Right lobe of liver (tissue), 6 donors: ENCODE measurements around the gene GAST. TPM values are rescaled to one million over a fixed set of nuclear protein-coding genes. Genes with fewer than 3 reads are reported as not detected.

Source experiments
- ATAC-seq, 4 donors: fragments of 200-7000 bp; cut with Tn5 transposase; one replicate each; pipeline ENCODE4 v1.9.1; 2020; ENCODE audit warnings: mild to moderate bottlenecking in 4 of 4, moderate library complexity in 4 of 4
- DNase-seq, 3 donors: peaks; one replicate each; pipeline ENCODE4 v3.0.0-alpha.2; 2020
- H3K27ac ChIP-seq, 3 donors: fragments of 200-600 bp; one replicate each; pipeline ENCODE4 v1.8.0; 2022
- H3K27me3 ChIP-seq, 2 donors: fragments of 200-600 bp; one replicate each; pipeline ENCODE4 v1.8.0; 2022
- H3K36me3 ChIP-seq, 4 donors: fragments of 200-600 bp; sonication (generic) in 1 of 4; one replicate each; pipeline versions ENCODE4 v1.5.1 to v1.8.0; 2017 to 2022; ENCODE audit warnings: control low read depth in 1 of 4
- H3K4me1 ChIP-seq, 4 donors: fragments of 200-600 bp; sonication (generic) in 1 of 4; one replicate each; pipeline versions ENCODE4 v1.5.1 to v1.8.0; 2017 to 2022; ENCODE audit warnings: control low read depth in 1 of 4
- H3K4me3 ChIP-seq, 3 donors: fragments of 200-600 bp; one replicate each; pipeline ENCODE4 v1.8.0; 2022
- H3K9me3 ChIP-seq, 4 donors: fragments of 200-600 bp; sonication (generic) in 1 of 4; one replicate each; pipeline versions ENCODE4 v1.5.1 to v1.8.0; 2017 to 2022; ENCODE audit warnings: control low read depth in 1 of 4
- CTCF ChIP-seq, 4 donors: fragments of 200-600 bp in 3 of 4; fragments of 450-650 bp in 1 of 4; IDR thresholded peaks; one replicate each; pipeline versions ENCODE4 v1.5.1 to v1.8.0; 2016 to 2022; ENCODE audit warnings: antibody characterized with exemption in 4 of 4, mild to moderate bottlenecking in 2 of 4
- POLR2A ChIP-seq: fragments of 450-650 bp; IDR thresholded peaks from one replicate; pipeline ENCODE4 v1.6.1; 2017; ENCODE audit warnings: antibody characterized with exemption, mild to moderate bottlenecking
- WGBS: methylation state at CpG from one replicate; pipeline ENCODE4 v1.1.6; 2018; ENCODE audit warnings: low coverage, low lambda C conversion rate; ENCODE audit not compliant: insufficient coverage; ENCODE audit errors: missing lambda C conversion rate; 5-methylcytosine and 5-hydroxymethylcytosine counted together
- intact Hi-C, 2 donors: fragments of 100-400 bp; cut with DNase I; formaldehyde crosslinking; loops; one replicate each; pipeline versions ENCODE4 v1.11.2 to v1.14.1; 2022
- total RNA-seq, 6 experiments: library from RNA; depleted of rRNA in 2 of 6; stranded (reverse); fragments of >200 nt in 2 of 6; fragmentation: NEBNext Ultra II Directional in 3 of 6; extraction: Animal tissue kit (Norgen Biotek cat#: 25700) in 3 of 6; gene quantifications; one replicate each; pipeline versions ENCODE4 v1.1.0 to v1.2.4, GENCODE V29; 2016 to 2023
- donor health status: DM: no; HTN: yes; CAD: no.
- donor health status: DM: no; HTN: no; CAD: no.
- donor health status: DM: no; HTN: no; CAD: no.
- donor health status: DM: no; HTN: yes; CAD: no.
- donor health status: DM: no; HTN: yes; CAD: no.

GAST gene
- total RNA-seq, 6 experiments from 2014 or later, result not detected

- intact Hi-C loops, result no loop called here
Measured at GRCh38 chr17:41740506-41740905, 28.4 kb downstream of the GAST start.

GRCh38 chr17:41741709-41742108, 29.6 kb downstream of the GAST start:
- intact Hi-C loops, result no loop called here

More at GRCh38 chr17:41740506-41740905, 28.4 kb downstream of the GAST start:
- Histone ChIP-seq H3K27me3 (peaks cover 5 to 6% of the 10 kb centered on the region in 2 donors), H3K4me3 (no peak overlapping the region), H3K4me1 (no peaks in the 10 kb centered on the region), H3K9me3 (no peaks in the 10 kb centered on the region), H3K36me3 (no peaks in the 10 kb centered on the region), H3K27ac (no peak overlapping the region)
- no peak for ATAC-seq
- no peak for DNase-seq
- no peak for TF ChIP-seq POLR2A
- TF ChIP-seq CTCF (IDR thresholded peaks at IDR 0.05), result no peak
- WGBS, result 31% methylated on average over 2 of the region's 5 CpGs

GRCh38 chr17:41748275-41748674, 36.1 kb downstream of the GAST start:
- no peak for TF ChIP-seq POLR2A
- TF ChIP-seq CTCF (IDR thresholded peaks at IDR 0.05), result no peak
- intact Hi-C loops, result no loop called here
- DNase-seq, result no peak
- H3K27me3 ChIP-seq, result no peaks in the 10 kb centered on the region
- H3K4me1 ChIP-seq, result no peaks in the 10 kb centered on the region
- no peak overlapping the region for H3K27ac ChIP-seq
- H3K9me3 ChIP-seq, result no peaks in the 10 kb centered on the region
- no peak for ATAC-seq
- 85% methylated on average over 5 of the region's 6 CpGs for WGBS
- no peak overlapping the region for H3K4me3 ChIP-seq
- H3K36me3 ChIP-seq, result no peaks in the 10 kb centered on the region

More at GRCh38 chr17:41741709-41742108, 29.6 kb downstream of the GAST start:
- Histone ChIP-seq H3K27me3 (no peaks in the 10 kb centered on the region), H3K4me3 (no peak overlapping the region), H3K9me3 (no peaks in the 10 kb centered on the region), H3K36me3 (no peaks in the 10 kb centered on the region), H3K4me1 (no peaks in the 10 kb centered on the region), H3K27ac (no peak overlapping the region)
- TF ChIP-seq POLR2A (no peak), CTCF (IDR thresholded peaks at IDR 0.05) (no peak)
- no peak for ATAC-seq
- 69% methylated on average over 7 of the region's 9 CpGs for WGBS
- no peak for DNase-seq

- no peak for TF ChIP-seq POLR2A
- TF ChIP-seq CTCF (IDR thresholded peaks at IDR 0.05), result no peak
- no peaks in the 10 kb centered on the region for H3K4me1 ChIP-seq
- no peak overlapping the region for H3K4me3 ChIP-seq
- H3K27me3 ChIP-seq, result no peaks in the 10 kb centered on the region
- DNase-seq (no peak), ATAC-seq (no peak)
- WGBS, result no CpG with 5 or more reads among the region's 4 CpGs
- intact Hi-C loops, result no loop called here
- H3K36me3 ChIP-seq, result peaks cover 2 to 8% (median 5%) of the 10 kb centered on the region in 4 donors
- no peaks in the 10 kb centered on the region for H3K9me3 ChIP-seq
- H3K27ac ChIP-seq, result no peak overlapping the region
Measured at GRCh38 chr17:41750862-41751261, 38.7 kb downstream of the GAST start.

- WGBS, result 58% methylated on average over 3 of the region's 3 CpGs
- intact Hi-C loops, result no loop called here
Measured at GRCh38 chr17:41751288-41751687, 39.2 kb downstream of the GAST start.

More at GRCh38 chr17:41751288-41751687, 39.2 kb downstream of the GAST start:
- Histone ChIP-seq H3K27ac (no peak overlapping the region), H3K4me1 (no peaks in the 10 kb centered on the region), H3K4me3 (no peak overlapping the region), H3K27me3 (no peaks in the 10 kb centered on the region), H3K9me3 (no peaks in the 10 kb centered on the region), H3K36me3 (peaks cover 2 to 12% (median 7%) of the 10 kb centered on the region in 4 donors)
- DNase-seq, result no peak
- ATAC-seq, result no peak
- no peak for TF ChIP-seq CTCF (IDR thresholded peaks at IDR 0.05)
- TF ChIP-seq POLR2A, result no peak
